Measurements from ENCODE around the gene RPS21.

RPS21 gene

GRCh38 chr20:62420846-62421715 is 34.2 kb downstream of the RPS21 start:
- no peak overlapping the region for H3K4me3 ChIP-seq (replicated peaks; ENCODE audit: insufficient read depth, low read length)
- H3K27ac ChIP-seq (replicated peaks), result no peak overlapping the region
- DNase-seq (ENCODE audit: low read depth in 1 of 2, low spot score in 1 of 2), result no peak
- no peak for TF ChIP-seq GABPA (IDR thresholded peaks at IDR 0.05; ENCODE audit: low read depth)
- no peak for TF ChIP-seq CTCF (IDR thresholded peaks at IDR 0.05; ENCODE audit: insufficient read depth, low read length)
- no peak for TF ChIP-seq REST (IDR thresholded peaks at IDR 0.05; ENCODE audit: insufficient replicate concordance, low read depth)
- TF ChIP-seq SPI1 (IDR thresholded peaks at IDR 0.05; ENCODE audit: borderline replicate concordance, low read depth), result no peak
- no peak for TF ChIP-seq POLR2AphosphoS5 (IDR thresholded peaks at IDR 0.05; ENCODE audit: low read depth)
- H3K27me3 ChIP-seq (ENCODE audit: insufficient read depth, poor library complexity, severe bottlenecking), result peaks cover 13% of the 10 kb centered on the region

- TF ChIP-seq SPI1 (IDR thresholded peaks at IDR 0.05; ENCODE audit: borderline replicate concordance, low read depth) (no peak), GABPA (IDR thresholded peaks at IDR 0.05; ENCODE audit: low read depth) (no peak), CTCF (IDR thresholded peaks at IDR 0.05; ENCODE audit: insufficient read depth, low read length) (no peak), REST (IDR thresholded peaks at IDR 0.05; ENCODE audit: insufficient replicate concordance, low read depth) (no peak), POLR2AphosphoS5 (IDR thresholded peaks at IDR 0.05; ENCODE audit: low read depth) (no peak)
- no peak overlapping the region for H3K27ac ChIP-seq (replicated peaks)
- peaks cover 10% of the 10 kb centered on the region for H3K27me3 ChIP-seq (ENCODE audit: insufficient read depth, poor library complexity, severe bottlenecking)
- no peak overlapping the region for H3K4me3 ChIP-seq (replicated peaks; ENCODE audit: insufficient read depth, low read length)
- no peak for DNase-seq (ENCODE audit: low read depth in 1 of 2, low spot score in 1 of 2)
Observed at GRCh38 chr20:62421716-62421990, 34.8 kb downstream of the RPS21 start.

GRCh38 chr20:62422636-62423325 is 35.9 kb downstream of the RPS21 start:
- Histone ChIP-seq H3K27me3 (ENCODE audit: insufficient read depth, poor library complexity, severe bottlenecking) (peaks cover 8% of the 10 kb centered on the region), H3K4me3 (replicated peaks; ENCODE audit: insufficient read depth, low read length) (no peak overlapping the region), H3K27ac (replicated peaks) (no peak overlapping the region)
- TF ChIP-seq CTCF (IDR thresholded peaks at IDR 0.05; ENCODE audit: insufficient read depth, low read length), result no peak
- TF ChIP-seq GABPA (IDR thresholded peaks at IDR 0.05; ENCODE audit: low read depth), result no peak
- no peak for TF ChIP-seq REST (IDR thresholded peaks at IDR 0.05; ENCODE audit: insufficient replicate concordance, low read depth)
- no peak for TF ChIP-seq SPI1 (IDR thresholded peaks at IDR 0.05; ENCODE audit: borderline replicate concordance, low read depth)
- TF ChIP-seq POLR2AphosphoS5 (IDR thresholded peaks at IDR 0.05; ENCODE audit: low read depth), result no peak
- DNase-seq (ENCODE audit: low read depth in 1 of 2, low spot score in 1 of 2), result no peak
